GM19455 (cell line): Measurements from ENCODE around the gene LGALS1.

Experiments used
- ATAC-seq: cut with Tn5 transposase; IDR thresholded peaks from one replicate; pipeline ENCODE4 v1.9.1; 2021; ENCODE audit not compliant: unreplicated experiment

LGALS1 gene

DNA sequence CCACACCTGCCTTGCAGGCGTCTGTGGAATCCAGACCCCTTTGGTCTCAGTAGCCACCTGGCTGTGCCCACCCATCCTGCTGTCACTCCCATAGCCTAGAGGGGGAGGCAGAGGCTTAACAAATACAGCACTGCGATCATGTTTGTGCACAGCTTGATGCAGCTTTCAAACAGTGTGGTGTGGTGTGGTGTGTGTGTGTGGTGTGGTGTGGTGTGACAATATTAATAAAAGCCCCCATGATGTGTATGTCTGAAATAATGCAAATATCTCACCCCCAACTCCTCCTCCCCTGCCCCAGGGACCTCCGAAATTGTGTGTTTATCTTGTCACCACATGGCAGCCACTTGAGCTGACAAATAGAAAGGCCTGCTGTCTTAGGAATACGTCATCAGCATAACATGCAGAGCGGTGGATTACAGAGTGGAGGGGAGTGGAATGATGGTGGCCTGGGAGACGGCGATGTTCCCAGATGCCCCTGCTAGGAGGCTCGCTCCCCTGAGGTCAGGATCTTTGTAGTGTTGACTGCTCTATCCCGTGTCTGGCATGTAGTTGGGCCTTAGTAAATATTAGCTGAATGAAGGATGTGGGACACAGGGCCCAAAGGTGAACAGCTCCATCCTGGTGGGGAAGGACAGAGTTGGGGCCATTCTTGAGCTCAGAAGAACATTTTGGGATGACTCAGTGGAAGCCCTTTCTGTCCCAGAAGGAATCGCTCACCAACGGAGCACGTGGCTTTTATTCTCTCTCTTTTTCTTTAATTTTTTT lies 14.1 kb upstream of the LGALS1 start:
- no peak for ATAC-seq

DNA sequence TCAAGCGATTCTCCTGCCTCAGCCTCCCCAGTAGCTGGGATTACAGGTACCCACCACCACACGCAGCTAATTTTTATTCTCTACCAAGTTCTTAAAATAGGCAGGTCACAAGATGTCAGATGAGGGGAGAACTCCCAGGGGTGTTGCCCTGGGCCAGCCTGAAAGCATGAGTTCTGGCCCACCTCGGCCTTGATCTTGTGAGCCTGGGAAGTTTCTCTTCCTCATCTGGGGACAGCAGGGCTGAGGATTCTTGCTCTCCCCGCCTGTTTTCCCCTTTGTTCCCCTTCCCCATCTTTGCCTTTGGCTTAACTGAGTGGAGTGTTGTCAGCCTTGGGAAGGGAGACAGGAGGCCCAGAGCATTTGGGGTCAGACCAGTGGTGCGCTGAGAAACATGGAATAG lies 13.4 kb upstream of the LGALS1 start:
- ATAC-seq = no peak

DNA sequence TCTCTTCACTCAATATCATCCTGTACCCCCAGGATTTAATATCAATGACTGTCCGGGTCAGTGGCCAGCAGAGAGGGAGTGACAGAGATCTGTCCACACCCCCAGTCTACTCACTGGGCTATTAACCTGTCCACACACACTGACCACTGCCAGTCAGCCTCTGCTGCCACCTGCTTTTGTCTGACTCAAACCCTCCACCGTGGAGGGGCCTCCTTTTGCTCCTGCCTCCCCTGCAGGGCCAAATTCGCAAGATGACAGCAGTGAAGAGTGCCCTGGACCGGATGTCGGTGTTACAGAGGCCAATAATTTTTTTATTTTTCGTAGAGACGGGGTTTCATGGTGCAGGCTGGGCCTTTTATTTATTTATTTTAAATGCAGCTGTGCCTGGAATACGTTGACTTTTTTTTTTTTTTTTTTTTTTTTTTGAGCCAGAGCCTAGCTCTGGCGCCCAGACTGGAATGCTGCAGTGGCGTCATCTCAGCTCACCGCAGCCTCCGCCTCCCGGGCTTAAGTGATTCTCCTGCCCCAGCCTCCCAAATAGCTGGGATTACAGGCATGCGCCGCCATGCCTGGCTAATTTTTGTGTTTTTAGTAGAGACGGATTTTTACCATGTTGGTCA lies 11.8 kb upstream of the LGALS1 start:
- no peak for ATAC-seq

DNA sequence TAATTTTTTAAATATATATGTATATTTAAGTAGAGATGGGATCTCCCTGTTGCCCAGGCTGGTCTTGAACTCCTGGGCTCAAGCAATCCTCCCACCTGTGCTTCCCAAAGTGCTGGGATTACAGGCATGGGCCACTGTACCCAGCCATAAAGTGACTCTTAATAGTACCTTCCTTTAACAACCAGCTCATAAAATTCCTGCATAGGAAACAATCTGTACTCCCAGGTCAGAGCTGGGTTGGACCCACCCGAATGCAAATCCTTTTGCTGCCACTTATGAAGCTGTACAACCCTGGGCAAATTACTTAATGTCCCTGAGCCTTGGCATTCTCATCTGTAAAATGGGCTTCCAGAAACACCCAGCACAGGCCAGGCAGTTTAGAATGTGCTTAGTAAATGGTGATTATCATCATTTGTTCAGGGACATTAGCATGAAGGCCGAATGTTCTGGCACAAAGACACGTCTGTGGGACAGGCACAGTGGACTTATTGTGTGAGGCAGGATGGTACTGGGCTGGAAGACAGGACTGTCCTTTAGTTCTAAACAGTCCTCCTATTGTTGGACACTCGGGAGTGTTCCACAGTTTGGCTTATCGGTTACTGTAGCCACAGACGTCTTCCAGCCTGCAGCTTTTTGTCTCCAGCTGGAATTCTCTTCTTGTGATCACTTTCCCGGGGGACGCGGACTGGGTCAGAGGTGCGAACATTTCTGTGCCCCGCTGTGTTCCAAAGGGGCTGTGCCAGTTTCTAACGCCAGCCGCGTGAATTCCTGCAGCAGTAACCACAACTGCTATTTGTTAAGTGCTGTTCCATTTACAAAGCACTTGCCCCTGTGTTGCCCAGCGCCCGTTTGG lies 11.0 kb upstream of the LGALS1 start:
- ATAC-seq = no peak

DNA sequence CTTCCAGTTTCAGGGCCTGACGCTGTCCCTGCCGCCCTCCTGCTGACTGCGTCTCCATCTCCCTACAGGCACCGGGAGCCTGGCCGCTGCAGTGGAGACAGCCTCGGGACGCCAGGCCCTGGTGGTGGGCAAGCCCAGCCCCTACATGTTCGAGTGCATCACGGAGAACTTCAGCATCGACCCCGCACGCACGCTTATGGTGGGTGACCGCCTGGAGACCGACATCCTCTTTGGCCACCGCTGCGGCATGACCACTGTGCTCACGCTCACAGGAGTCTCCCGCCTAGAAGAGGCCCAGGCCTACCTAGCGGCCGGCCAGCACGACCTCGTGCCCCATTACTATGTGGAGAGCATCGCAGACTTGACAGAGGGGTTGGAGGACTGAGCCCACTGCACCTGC lies 9.9 kb upstream of the LGALS1 start:
- ATAC-seq = no peak

DNA sequence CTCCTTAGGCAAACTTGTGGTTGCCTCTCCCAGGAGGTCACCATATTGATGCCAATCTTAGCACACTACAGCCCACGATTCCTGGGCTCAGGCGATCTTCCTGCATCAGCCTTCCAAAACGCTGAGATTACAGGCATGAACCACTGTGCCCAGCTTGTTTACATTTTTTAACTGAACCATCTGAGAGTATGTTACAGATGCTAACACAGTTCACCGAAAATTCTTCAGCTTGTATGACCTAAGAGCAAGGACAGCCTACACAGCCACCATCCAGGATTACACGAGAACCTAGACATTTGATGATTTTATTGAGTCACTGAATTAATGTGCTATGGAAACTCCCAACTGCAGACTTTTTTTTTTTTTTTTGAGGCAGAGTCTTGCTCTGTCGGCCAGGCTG lies 5.8 kb upstream of the LGALS1 start:
- no peak for ATAC-seq

DNA sequence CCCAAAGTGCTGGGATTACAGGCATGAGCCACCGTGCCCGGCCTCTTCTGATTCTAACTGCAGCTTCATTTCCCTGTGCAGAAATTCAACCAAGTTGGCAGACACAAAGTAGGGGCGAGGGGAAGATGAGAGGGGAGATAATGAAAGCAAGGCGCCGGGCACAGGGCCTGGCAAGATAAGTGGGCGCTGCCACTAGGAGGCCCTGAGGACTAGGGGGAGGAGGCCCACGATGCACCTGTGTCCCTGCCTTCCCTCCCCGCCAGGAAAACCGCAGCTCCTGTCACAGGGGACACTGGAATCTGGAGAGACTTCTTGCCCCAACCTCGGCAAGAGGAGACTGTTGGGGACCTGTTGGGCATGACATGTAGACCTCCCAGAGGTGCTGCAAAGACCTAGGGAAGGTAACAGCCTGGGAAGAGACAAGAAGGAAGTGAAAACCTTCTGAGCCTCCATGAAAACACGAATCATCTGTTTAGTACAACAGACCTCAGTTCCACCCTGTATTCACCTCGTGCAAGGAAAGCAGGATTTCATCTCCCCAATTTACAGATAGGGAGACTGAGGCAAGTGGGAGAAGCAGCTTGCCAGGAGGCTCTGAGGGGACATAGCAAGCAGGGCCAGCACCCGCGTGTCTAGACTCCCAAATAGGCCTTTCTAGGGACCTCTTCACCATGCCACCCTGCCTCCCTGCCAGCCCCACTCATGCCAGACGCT lies 3.1 kb upstream of the LGALS1 start:
- no peak for ATAC-seq

DNA sequence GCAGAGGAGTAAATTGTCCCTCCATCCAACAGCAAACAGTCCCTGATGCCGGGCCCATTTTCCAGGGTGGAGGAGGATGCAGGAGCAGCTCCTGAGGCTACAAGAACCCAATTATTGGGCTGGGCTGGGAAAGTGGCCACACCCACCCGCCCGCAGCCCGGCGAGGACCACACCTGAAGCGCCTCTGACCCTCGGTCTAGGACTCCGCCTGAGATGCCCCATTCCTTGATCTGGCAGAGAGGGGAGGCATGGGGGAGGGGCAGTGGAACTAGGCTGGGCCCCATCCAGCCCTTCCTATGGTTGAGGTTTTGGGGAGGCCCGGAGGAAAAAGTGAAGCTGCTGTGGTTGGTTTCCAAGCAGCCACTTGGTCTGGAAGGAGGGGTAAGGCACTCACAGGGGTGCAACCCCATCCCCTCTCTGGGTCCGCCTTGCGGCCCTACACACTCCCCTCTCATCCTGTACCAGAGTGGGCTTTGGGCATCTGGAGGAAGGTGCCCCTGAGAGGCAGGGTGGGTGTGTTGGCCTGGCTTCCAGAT lies 2.4 kb upstream of the LGALS1 start:
- no peak for ATAC-seq

DNA sequence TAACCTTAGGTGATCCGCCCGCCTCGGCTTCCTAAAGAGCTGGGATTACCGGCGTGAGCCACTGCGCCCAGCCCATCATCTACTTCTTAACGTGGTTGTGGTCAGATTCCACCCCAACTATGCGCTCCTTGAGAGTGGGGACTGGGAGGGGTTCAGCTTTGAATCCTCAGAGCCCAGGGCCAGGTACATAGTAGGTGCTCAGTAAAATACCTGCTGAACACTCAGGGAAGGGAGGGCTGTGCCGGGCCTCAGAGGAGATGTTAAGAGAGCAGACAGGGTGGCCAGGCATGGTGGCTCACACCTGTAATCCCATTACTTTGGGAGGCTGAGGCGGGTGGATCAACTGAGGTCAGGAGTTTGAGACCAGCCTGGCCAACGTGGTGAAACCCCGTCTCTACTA lies 1.2 kb upstream of the LGALS1 start:
- no peak for ATAC-seq

DNA sequence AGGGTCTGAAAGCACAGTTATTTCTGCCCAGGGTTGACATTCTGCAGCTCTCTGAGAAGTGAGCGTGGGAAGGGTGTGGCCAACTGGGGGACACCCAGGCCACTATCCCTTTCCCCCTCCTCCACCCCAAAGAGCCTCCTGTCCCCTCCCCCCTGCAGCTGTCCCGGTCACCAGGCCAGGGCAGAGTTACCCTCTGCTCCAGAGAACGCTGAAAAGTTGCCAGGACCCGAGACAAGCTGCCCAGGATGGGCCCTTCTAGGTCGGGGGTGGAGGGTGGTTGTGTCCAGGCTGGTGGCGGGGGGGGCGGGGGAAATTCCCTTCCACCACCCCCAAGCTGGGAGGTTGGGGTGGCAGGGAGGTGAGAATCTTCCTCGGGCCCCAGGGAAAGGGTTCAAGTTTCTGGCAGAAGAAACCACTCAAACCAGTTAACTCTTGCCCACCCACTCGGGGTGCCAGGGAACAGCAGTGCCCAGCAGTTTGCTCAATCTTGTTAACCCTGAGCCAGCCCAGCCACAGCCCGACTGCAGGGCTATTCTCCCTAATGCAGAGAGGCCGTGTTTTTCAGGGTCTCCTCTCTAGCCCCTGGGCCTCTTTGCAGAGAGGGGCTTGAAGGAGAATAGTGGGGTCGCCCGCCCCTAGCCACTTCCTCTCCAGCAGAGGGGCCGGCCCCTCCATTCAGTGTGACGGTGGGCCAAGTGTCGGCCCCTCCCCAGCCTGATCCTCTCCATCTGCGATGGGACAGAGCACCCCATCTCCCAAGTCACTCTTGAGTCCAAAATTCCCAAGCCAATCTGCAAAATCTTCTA lies 697 bp downstream of the LGALS1 start:
- no peak for ATAC-seq

DNA sequence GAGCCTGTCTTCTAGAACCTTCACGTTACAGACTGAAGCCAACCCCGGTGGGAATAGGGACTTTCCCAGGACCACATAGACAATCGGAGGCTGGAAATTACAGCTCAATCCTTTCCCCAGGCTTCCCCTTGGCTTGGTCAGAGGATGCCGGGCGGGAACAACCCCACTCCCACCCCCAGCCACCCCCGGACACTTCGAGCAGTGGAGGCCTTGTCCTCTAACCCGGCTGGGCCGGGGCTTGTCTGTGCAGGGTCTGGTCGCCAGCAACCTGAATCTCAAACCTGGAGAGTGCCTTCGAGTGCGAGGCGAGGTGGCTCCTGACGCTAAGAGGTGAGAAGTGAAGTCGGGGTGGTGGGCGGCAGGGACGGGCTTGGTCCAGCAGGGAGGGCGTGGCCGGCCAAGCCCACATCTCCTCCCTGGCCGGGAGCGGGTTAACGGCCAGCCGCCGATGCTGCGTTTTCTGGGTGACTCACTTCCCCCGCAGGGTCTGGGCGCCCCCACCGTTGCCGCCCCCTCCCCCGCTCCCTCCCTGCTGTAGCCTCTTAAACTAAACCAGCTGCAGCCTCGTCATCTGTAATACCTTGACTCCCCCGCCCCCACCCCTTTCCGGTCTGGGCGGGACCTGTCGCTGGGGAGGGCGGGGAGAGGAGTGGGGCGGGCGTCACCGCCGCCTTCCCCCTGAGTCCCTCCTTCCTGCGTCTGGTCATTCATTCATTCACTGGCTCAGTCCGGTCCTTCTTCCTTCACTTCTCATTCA lies 1.5 kb downstream of the LGALS1 start:
- ATAC-seq = peak; percentile 61

DNA sequence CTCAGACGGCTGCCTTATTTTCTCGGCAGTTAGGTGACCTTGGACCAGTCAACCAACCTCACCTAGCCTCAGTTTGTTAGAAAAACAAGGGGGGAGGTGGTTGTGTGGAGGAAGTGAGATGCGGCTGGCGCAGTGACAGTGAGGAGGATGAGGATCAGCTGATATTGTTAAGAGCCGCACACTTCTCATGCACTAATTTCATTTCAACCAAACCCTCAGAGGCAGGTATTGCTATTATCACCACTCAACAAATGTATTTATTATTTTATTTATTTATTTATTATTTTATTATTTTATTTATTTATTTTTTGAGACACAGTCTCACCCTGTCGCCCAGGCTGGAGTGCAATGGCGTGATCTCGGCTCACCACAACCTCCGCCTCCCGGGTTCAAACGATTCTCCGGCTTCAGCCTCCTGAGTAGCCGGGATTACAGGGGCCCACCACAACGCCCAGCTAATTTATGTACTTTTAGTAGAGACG lies 2.1 kb downstream of the LGALS1 start:
- ATAC-seq = peak; percentile 8

DNA sequence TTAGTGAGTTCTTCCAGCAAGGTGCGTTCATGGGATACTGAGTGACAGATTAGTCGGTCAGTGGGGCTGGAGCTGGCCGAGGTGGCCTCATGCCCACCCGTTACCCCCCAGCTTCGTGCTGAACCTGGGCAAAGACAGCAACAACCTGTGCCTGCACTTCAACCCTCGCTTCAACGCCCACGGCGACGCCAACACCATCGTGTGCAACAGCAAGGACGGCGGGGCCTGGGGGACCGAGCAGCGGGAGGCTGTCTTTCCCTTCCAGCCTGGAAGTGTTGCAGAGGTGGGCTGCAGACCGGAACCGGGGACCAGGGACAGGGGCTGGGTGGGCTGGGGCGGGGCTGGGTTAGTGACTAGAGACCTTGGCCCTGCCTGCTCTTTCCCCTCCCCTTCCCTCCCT lies 2.9 kb downstream of the LGALS1 start:
- ATAC-seq = no peak

DNA sequence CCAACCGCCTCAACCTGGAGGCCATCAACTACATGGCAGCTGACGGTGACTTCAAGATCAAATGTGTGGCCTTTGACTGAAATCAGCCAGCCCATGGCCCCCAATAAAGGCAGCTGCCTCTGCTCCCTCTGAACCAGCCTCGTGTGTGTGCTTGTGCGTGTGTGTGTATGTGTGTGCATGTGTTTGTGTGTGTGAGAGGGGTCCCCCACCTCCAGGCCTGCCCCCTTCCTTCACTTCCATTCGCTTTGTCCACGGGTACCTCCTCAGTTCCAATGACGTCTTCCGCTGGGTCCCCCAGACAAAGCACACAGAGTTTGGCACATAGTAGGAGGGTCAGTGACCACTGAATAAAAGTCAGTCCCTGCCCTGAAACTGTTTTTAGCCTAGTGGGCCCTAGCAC lies 4.2 kb downstream of the LGALS1 start:
- ATAC-seq = no peak

DNA sequence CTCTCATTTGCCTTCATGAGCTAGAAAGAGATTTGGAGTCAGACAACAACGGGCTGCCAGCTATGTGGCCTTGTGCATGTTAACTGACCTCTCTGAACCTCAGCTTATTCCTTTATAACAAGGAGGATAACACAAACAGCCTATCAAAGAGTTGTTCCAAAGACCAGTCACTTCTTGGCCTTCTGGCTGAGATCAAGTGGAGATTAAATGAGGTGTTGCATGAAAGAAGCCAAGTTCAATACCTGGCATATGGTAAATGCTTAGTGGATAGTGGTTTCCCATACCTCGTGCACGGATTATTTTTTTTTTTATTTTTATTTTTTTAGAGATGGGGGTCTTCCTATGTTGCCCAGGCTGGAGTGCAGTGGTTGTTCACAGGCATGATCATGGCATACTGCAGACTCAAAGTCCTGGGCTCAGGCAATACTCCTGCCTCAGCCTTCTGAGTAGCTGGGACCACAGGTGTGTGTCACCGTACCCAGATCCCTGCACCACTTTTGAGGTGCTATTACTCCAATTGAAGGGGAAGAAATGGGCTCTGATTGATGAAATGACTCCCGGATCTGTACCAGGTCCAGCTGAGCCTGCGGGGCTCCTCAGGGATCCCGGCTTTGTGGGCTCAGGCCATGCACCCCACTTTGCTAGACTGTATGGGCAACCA lies 4.9 kb downstream of the LGALS1 start:
- no peak for ATAC-seq

DNA sequence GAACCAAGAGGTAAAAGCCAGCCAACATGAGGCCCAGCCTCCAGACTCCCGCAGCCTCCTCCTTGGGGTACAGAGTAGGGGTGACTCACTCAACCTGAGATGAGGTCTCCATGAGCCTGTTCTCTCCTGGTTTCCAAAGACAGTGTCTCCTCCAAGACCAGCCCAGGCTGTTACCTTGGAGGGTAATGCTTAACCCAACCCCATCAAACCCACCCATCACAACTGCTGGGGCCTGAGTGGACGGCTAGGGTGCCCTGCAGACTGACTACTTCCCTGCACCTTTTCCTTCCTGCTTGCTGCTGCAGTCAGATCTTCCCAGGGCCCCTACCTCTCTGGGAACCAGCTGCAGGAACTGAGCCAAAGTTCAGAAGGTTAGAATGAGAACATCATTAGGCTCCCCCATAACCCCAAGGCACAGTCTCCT lies 5.6 kb downstream of the LGALS1 start:
- ATAC-seq = no peak

DNA sequence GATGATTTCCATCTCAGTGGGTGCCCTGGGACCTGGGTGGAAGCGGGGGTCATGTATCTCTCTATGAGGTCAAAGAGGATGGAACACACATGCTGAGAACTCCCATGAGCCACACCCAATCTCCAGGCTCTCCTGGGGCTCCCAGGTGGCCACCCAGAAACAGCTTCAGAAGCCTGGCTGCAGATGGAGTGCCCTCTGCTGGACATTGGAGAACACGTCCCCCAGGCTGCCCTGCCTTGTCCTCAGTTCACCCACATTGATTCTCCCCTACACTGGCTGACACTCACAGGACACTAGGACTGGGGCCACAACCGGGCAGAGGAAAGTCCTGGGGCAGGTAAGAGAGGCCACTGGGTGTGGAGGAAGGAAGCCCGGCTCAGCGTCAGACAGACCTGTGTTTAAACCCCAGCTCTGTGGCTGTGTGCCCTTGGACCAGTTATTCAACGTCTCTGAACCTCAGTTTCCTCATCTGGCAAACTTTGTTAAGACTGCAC lies 6.2 kb downstream of the LGALS1 start:
- ATAC-seq = no peak

DNA sequence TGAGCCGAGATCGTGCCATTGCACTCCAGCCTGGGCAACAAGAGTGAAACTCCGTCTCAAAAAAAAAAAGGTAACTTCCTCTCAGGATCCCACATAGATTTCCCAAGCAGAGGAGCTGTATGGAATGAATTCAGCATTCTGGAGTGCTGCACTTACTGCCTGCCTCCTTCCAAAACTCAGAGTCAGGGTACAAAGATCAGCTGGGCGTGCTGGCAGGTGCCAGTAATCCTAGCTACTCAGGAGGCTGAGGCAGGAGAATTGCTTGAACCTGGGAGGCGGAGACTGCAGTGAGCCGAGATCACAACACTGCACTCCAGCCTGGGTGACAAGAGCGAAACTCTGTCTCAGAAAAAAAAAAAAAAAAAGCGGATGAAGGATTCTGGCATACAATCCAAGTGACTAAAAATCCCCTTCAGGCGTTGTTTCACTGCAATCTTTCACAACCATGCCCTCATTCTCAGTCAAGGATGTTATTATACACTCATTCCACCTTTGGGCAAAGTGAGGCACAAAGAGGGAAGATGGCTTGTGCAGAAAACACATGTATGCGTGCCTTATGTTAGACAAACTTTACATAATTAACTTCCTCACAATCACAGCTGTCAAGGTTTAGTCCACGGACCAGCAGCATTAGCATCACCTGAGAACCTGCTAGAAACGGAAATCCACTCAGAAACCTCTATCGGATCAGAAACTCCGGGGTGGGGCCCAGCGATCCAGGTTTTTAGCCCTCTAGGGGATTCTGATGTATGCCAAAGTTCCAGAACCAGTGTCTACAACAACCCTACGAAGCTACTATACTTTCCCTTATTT lies 9.6 kb downstream of the LGALS1 start:
- no peak for ATAC-seq
